ENCODE measurements around the gene DLG1. TPM values are rescaled to one million over a fixed set of nuclear protein-coding genes. Genes with fewer than 3 reads are reported as not detected.

Gene DLG1
- total and polyA plus RNA-seq, 9 of the 15 experiments (the other 6 are each of a cell fraction or from before 2014, with no cell fraction given) = 9.4 to 63.5 (median 43.6) TPM

- ChIA-PET POLR2A (interaction anchor here (1.1 kb wide), 1 partner anchor 9 kb away, joined by 3 read pairs; no protein-coding TSS in a partner anchor), CTCF (ENCODE audit: low intra/inter-chr PET ratio) (no interaction called here)
- Histone ChIP-seq H3K4me2 (ENCODE audit: insufficient read depth, low read length) (no peak overlapping the region), H3K79me2 (ENCODE audit: control insufficient read depth, insufficient read depth, low read length) (peaks cover 87% of the 10 kb centered on the region), H3K27me3 (ENCODE audit: control insufficient read depth in 2 of 2, insufficient read depth in 2 of 2, low read length in 2 of 2) (no peaks in the 10 kb centered on the region), H3K9ac (ENCODE audit: insufficient read depth in 1 of 2, low read depth in 2 of 2, low read length in 2 of 2) (no peak overlapping the region), H3K27ac (ENCODE audit: extremely low read depth, low read depth, low read length) (no peak overlapping the region), H2AFZ (ENCODE audit: low read depth, low read length) (no peak overlapping the region), H4K20me1 (replicated peaks; ENCODE audit: control insufficient read depth, insufficient read depth, low read length) (peaks cover 5% of the 10 kb centered on the region; the same call in 1 of the 2 replicates), H3K36me3 (ENCODE audit: control insufficient read depth, insufficient read depth, low read length) (peaks cover 3% of the 10 kb centered on the region; the same call in 1 of the 3 replicates), H3K4me1 (replicated peaks in 1 of 2; ENCODE audit: control insufficient read depth in 2 of 2, insufficient read depth in 2 of 2, low read length in 2 of 2) (no peaks in the 10 kb centered on the region; a peak in 2 of 5 replicates), H3K4me3 (no peak overlapping the region), H3K9me1 (ENCODE audit: control insufficient read depth, insufficient read depth, low read length) (no peaks in the 10 kb centered on the region), H3K9me3 (replicated peaks; ENCODE audit: control insufficient read depth, insufficient read depth, low read depth, low read length) (no peaks in the 10 kb centered on the region)
- intact Hi-C loops (cut with micrococcal nuclease) = no loop called here
- DNase-seq (ENCODE audit: extremely low read depth in 1 of 4, low spot score in 3 of 4) = no peak
- FAIRE-seq = no peak
- 93% methylated on average over 7 of the region's 7 CpGs for WGBS (ENCODE audit: insufficient coverage, low coverage, missing lambda C conversion rate)
- BruUV-seq (replicated peaks) = no TSS peak
- no peak for ATAC-seq
- in situ Hi-C loops (cut with MboI) = no loop called here
- TF ChIP-seq MGA (IDR thresholded peaks at IDR 0.05) (no peak), ZC3H4 (CRISPR knock-in tag; IDR thresholded peaks at IDR 0.05; ENCODE audit: borderline replicate concordance) (no peak), PATZ1 (CRISPR knock-in tag; IDR thresholded peaks at IDR 0.05; ENCODE audit: borderline replicate concordance) (no peak), RBFOX2 (IDR thresholded peaks at IDR 0.05; ENCODE audit: low read depth, low read length) (no peak), MXD1 (CRISPR knock-in tag; IDR thresholded peaks at IDR 0.05; ENCODE audit: borderline replicate concordance, poor library complexity, severe bottlenecking) (no peak), ZBTB17 (CRISPR knock-in tag; IDR thresholded peaks at IDR 0.05) (no peak)
Observed at GRCh38 chr3:197231321-197231720, 67.1 kb downstream of the DLG1 start.
